ENCODE measurements around the gene KCNJ4.

GRCh38 chr22:38398609-38399461 lies 56.2 kb downstream of the KCNJ4 start:
- TF ChIP-seq CTCF (conservative IDR thresholded peaks at IDR 0.05; ENCODE audit: low read length): no peak
- no peak for TF ChIP-seq EZH2phosphoT487 (IDR thresholded peaks at IDR 0.05; ENCODE audit: borderline replicate concordance, low read depth, low read length)

Data from OCI-LY7 (cell line).